Right lobe of liver (tissue), 6 donors: ENCODE measurements around the gene LUZP4. TPM values are rescaled to one million over a fixed set of nuclear protein-coding genes. Genes with fewer than 3 reads are reported as not detected.

Experiments
- ATAC-seq, 4 donors: fragments of 200-7000 bp; cut with Tn5 transposase; one replicate each; pipeline ENCODE4 v1.9.1; 2020; ENCODE audit warnings: mild to moderate bottlenecking in 4 of 4, moderate library complexity in 4 of 4
- DNase-seq, 3 donors: peaks; one replicate each; pipeline ENCODE4 v3.0.0-alpha.2; 2020
- H3K27ac ChIP-seq, 3 donors: fragments of 200-600 bp; one replicate each; pipeline ENCODE4 v1.8.0; 2022
- H3K27me3 ChIP-seq, 2 donors: fragments of 200-600 bp; one replicate each; pipeline ENCODE4 v1.8.0; 2022
- H3K36me3 ChIP-seq, 4 donors: fragments of 200-600 bp; sonication (generic) in 1 of 4; one replicate each; pipeline versions ENCODE4 v1.5.1 to v1.8.0; 2017 to 2022; ENCODE audit warnings: control low read depth in 1 of 4
- H3K4me1 ChIP-seq, 4 donors: fragments of 200-600 bp; sonication (generic) in 1 of 4; one replicate each; pipeline versions ENCODE4 v1.5.1 to v1.8.0; 2017 to 2022; ENCODE audit warnings: control low read depth in 1 of 4
- H3K4me3 ChIP-seq, 3 donors: fragments of 200-600 bp; one replicate each; pipeline ENCODE4 v1.8.0; 2022
- H3K9me3 ChIP-seq, 4 donors: fragments of 200-600 bp; sonication (generic) in 1 of 4; one replicate each; pipeline versions ENCODE4 v1.5.1 to v1.8.0; 2017 to 2022; ENCODE audit warnings: control low read depth in 1 of 4
- CTCF ChIP-seq, 4 donors: fragments of 200-600 bp in 3 of 4; fragments of 450-650 bp in 1 of 4; IDR thresholded peaks; one replicate each; pipeline versions ENCODE4 v1.5.1 to v1.8.0; 2016 to 2022; ENCODE audit warnings: antibody characterized with exemption in 4 of 4, mild to moderate bottlenecking in 2 of 4
- POLR2A ChIP-seq: fragments of 450-650 bp; IDR thresholded peaks from one replicate; pipeline ENCODE4 v1.6.1; 2017; ENCODE audit warnings: antibody characterized with exemption, mild to moderate bottlenecking
- WGBS: methylation state at CpG from one replicate; pipeline ENCODE4 v1.1.6; 2018; ENCODE audit warnings: low coverage, low lambda C conversion rate; ENCODE audit not compliant: insufficient coverage; ENCODE audit errors: missing lambda C conversion rate; 5-methylcytosine and 5-hydroxymethylcytosine counted together
- intact Hi-C, 2 donors: fragments of 100-400 bp; cut with DNase I; formaldehyde crosslinking; loops; one replicate each; pipeline versions ENCODE4 v1.11.2 to v1.14.1; 2022
- long read RNA-seq: library from polyadenylated mRNA; unstranded; transcript quantifications from one replicate; pipeline ENCODE4 v2.0.0, GENCODE V29; 2019
- total RNA-seq, 6 experiments: library from RNA; depleted of rRNA in 2 of 6; stranded (reverse); fragments of >200 nt in 2 of 6; fragmentation: NEBNext Ultra II Directional in 3 of 6; extraction: Animal tissue kit (Norgen Biotek cat#: 25700) in 3 of 6; gene quantifications; one replicate each; pipeline versions ENCODE4 v1.1.0 to v1.2.4, GENCODE V29; 2016 to 2023
- donor health status: DM: no; HTN: yes; CAD: no.
- donor health status: DM: no; HTN: no; CAD: no.
- donor health status: DM: no; HTN: no; CAD: no.
- donor health status: DM: no; HTN: yes; CAD: no.
- donor health status: DM: no; HTN: yes; CAD: no.

LUZP4 gene, protein sequence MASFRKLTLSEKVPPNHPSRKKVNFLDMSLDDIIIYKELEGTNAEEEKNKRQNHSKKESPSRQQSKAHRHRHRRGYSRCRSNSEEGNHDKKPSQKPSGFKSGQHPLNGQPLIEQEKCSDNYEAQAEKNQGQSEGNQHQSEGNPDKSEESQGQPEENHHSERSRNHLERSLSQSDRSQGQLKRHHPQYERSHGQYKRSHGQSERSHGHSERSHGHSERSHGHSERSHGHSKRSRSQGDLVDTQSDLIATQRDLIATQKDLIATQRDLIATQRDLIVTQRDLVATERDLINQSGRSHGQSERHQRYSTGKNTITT
- total RNA-seq, result not detected
- long read RNA-seq, result 0 reads

- Histone ChIP-seq H3K36me3 (no peaks in the 10 kb centered on the region), H3K4me1 (no peaks in the 10 kb centered on the region), H3K27me3 (no peaks in the 10 kb centered on the region), H3K27ac (no peak within 1 kb of the TSS), H3K9me3 (no peaks in the 10 kb centered on the region), H3K4me3 (no peak within 1 kb of the TSS)
- intact Hi-C loops, result no loop called here
- DNase-seq, result no peak
- ATAC-seq, result no peak
- TF ChIP-seq CTCF (IDR thresholded peaks at IDR 0.05), result no peak
- TF ChIP-seq POLR2A, result no peak
- 74% methylated on average over 12 of the region's 17 CpGs for WGBS
Measured at GRCh38 chrX:115289465-115289864, at the start of gene LUZP4. Gene LUZP4 (plus strand): TSS chrX:115289715. CDS start chrX:115289760, 45 bp downstream.

DNA sequence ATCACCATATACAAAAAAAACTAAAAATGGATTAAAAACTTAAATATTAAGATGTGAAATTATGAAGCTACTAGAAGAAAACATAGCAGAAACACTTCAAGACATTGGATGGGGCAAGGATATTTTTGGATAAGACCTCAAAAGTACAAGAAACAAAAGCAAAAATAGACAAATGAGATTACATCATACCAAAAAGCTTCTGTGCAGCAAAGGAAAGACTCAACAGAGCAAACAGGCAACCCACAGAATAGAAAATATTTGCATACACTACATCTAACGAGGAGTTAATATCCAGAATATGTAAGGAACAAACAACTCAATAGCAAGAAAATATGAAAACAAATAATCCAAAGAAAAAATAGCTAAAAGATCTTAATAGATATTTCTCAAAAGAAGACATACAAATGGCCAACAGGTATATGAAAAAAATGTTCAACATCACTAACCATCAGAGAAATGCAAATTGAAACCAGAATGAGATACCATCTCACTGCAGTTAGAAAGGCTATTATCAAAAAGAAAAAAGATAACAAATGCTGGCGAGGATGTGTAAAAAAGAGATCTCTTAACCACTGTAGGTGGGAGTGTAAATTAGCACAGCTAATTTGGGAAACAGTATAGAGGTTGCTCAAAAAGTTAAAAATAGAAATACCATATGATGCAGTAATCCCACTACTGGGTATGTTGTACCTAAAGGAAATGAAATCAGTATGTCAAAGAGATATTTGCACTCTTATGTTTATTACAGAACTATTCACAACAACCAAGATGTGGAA is 37.9 kb upstream of the LUZP4 start:
- DNase-seq (no peak), ATAC-seq (no peak)
- no peaks in the 10 kb centered on the region for H3K36me3 ChIP-seq
- intact Hi-C loops, result no loop called here
- TF ChIP-seq POLR2A (no peak), CTCF (IDR thresholded peaks at IDR 0.05) (no peak)
- H3K9me3 ChIP-seq, result no peaks in the 10 kb centered on the region
- WGBS, result 36% methylated on average over 2 of the region's 2 CpGs
- no peak overlapping the region for H3K27ac ChIP-seq
- no peaks in the 10 kb centered on the region for H3K4me1 ChIP-seq
- H3K27me3 ChIP-seq, result no peaks in the 10 kb centered on the region
- H3K4me3 ChIP-seq, result no peak overlapping the region

GRCh38 chrX:115255003-115255402 is 34.5 kb upstream of the LUZP4 start:
- 77% methylated on average over 2 of the region's 2 CpGs for WGBS
- H3K27ac ChIP-seq, result no peak overlapping the region
- no peaks in the 10 kb centered on the region for H3K27me3 ChIP-seq
- H3K4me1 ChIP-seq, result no peaks in the 10 kb centered on the region
- H3K36me3 ChIP-seq, result no peaks in the 10 kb centered on the region
- TF ChIP-seq CTCF (IDR thresholded peaks at IDR 0.05) (no peak), POLR2A (no peak)
- H3K9me3 ChIP-seq, result no peaks in the 10 kb centered on the region
- DNase-seq (no peak), ATAC-seq (no peak)
- H3K4me3 ChIP-seq, result no peak overlapping the region
- intact Hi-C loops, result no loop called here

GRCh38 chrX:115257711-115258110 is 31.8 kb upstream of the LUZP4 start:
- intact Hi-C loops, result no loop called here

More at GRCh38 chrX:115257711-115258110, 31.8 kb upstream of the LUZP4 start:
- no peak overlapping the region for H3K4me3 ChIP-seq
- no peak for ATAC-seq
- DNase-seq, result no peak
- H3K9me3 ChIP-seq, result no peaks in the 10 kb centered on the region
- no peaks in the 10 kb centered on the region for H3K27me3 ChIP-seq
- no peaks in the 10 kb centered on the region for H3K4me1 ChIP-seq
- no peaks in the 10 kb centered on the region for H3K36me3 ChIP-seq
- TF ChIP-seq POLR2A, result no peak
- no peak for TF ChIP-seq CTCF (IDR thresholded peaks at IDR 0.05)
- H3K27ac ChIP-seq, result no peak overlapping the region
